Nephron (organoid): ENCODE data around the gene TAOK1.
"Not testable (repeated sequence)": the region's sequence is repeated elsewhere in the genome, so short reads cannot be mapped to it uniquely, and the experiment has no call there.

Experiments
- H3K27ac Mint-ChIP-seq, 3 experiments: 2 replicates each; pipeline ENCODE4 v1.8.0; 2020; ENCODE audit warnings: mixed read lengths in 3 of 3, mild to moderate bottlenecking in 2 of 3, moderate library complexity in 1 of 3
- H3K27me3 Mint-ChIP-seq: 2 replicates; pipeline ENCODE4 v1.8.0; 2021; ENCODE audit warnings: low read depth, mild to moderate bottlenecking, moderate library complexity, mixed read lengths
- H3K36me3 Mint-ChIP-seq: 2 replicates; pipeline ENCODE4 v1.8.0; 2020; ENCODE audit warnings: low read depth, mixed read lengths
- H3K4me1 Mint-ChIP-seq: 2 replicates; pipeline ENCODE4 v1.8.0; 2020; ENCODE audit warnings: mixed read lengths
- H3K4me3 Mint-ChIP-seq, 3 experiments: 2 replicates each; pipeline ENCODE4 v1.8.0; 2020; ENCODE audit warnings: mild to moderate bottlenecking in 3 of 3, mixed read lengths in 3 of 3, moderate library complexity in 2 of 3
- H3K9me3 Mint-ChIP-seq: 2 replicates; pipeline ENCODE4 v1.8.0; 2020; ENCODE audit warnings: mixed read lengths
- CTCF ChIP-seq, 3 experiments: fragments of 200-600 bp; sonication (generic); IDR thresholded peaks; one replicate each; pipeline ENCODE4 v1.5.0; 2021; ENCODE audit warnings: antibody characterized with exemption in 3 of 3; ENCODE audit not compliant: unreplicated experiment in 3 of 3

TAOK1 gene

GRCh38 chr17:29389982-29390850 lies at the start of gene TAOK1:
Gene TAOK1 (plus strand): TSS chr17:29390363. CDS start chr17:29451549, 61,186 bp downstream.
- Mint-ChIP-seq H3K27me3 (peaks cover 3% of the 10 kb centered on the region), H3K4me1 (peaks cover 32% of the 10 kb centered on the region), H3K4me3 (peak within 1 kb of the TSS; percentile 99 to 100 (median 100)), H3K36me3 (peaks cover 3% of the 10 kb centered on the region), H3K9me3 (no peaks in the 10 kb centered on the region), H3K27ac (peak within 1 kb of the TSS; percentile 95 to 98 (median 98))
- TF ChIP-seq CTCF (IDR thresholded peaks at IDR 0.05; ENCODE audit: unreplicated experiment in 3 of 3), result no peak

- Mint-ChIP-seq H3K36me3 (no peaks in the 10 kb centered on the region), H3K27ac (no peak overlapping the region), H3K27me3 (peaks cover 8% of the 10 kb centered on the region), H3K4me3 (no peak overlapping the region), H3K9me3 (no peaks in the 10 kb centered on the region), H3K4me1 (no peaks in the 10 kb centered on the region)
- TF ChIP-seq CTCF (IDR thresholded peaks at IDR 0.05; ENCODE audit: unreplicated experiment in 3 of 3), result no peak
Observed at GRCh38 chr17:29341726-29342125, 48.4 kb upstream of the TAOK1 start.

GRCh38 chr17:29342158-29342765 lies 47.9 kb upstream of the TAOK1 start:
- no peaks in the 10 kb centered on the region for H3K4me1 Mint-ChIP-seq
- H3K4me3 Mint-ChIP-seq, result no peak overlapping the region
- no peaks in the 10 kb centered on the region for H3K9me3 Mint-ChIP-seq
- peaks cover 8% of the 10 kb centered on the region for H3K27me3 Mint-ChIP-seq
- H3K36me3 Mint-ChIP-seq, result no peaks in the 10 kb centered on the region
- TF ChIP-seq CTCF (IDR thresholded peaks at IDR 0.05; ENCODE audit: unreplicated experiment in 3 of 3), result no peak
- no peak overlapping the region for H3K27ac Mint-ChIP-seq

- Mint-ChIP-seq H3K4me3 (no peak overlapping the region), H3K4me1 (peaks cover 2% of the 10 kb centered on the region), H3K36me3 (no peaks in the 10 kb centered on the region), H3K27ac (no peak overlapping the region), H3K27me3 (peaks cover 8% of the 10 kb centered on the region), H3K9me3 (no peaks in the 10 kb centered on the region)
- TF ChIP-seq CTCF (IDR thresholded peaks at IDR 0.05; ENCODE audit: unreplicated experiment in 3 of 3), result no peak
Observed at GRCh38 chr17:29344201-29344856, 45.8 kb upstream of the TAOK1 start.

GRCh38 chr17:29345066-29345465 lies 45.1 kb upstream of the TAOK1 start:
- no peak overlapping the region for H3K27ac Mint-ChIP-seq
- H3K4me1 Mint-ChIP-seq, result peaks cover 4% of the 10 kb centered on the region
- H3K27me3 Mint-ChIP-seq, result peaks cover 8% of the 10 kb centered on the region
- H3K36me3 Mint-ChIP-seq, result no peaks in the 10 kb centered on the region
- no peaks in the 10 kb centered on the region for H3K9me3 Mint-ChIP-seq
- no peak for TF ChIP-seq CTCF (IDR thresholded peaks at IDR 0.05; ENCODE audit: unreplicated experiment in 3 of 3)
- H3K4me3 Mint-ChIP-seq, result no peak overlapping the region

GRCh38 chr17:29345470-29345869 lies 44.7 kb upstream of the TAOK1 start:
- not testable (repeated sequence) for H3K4me1 Mint-ChIP-seq

More at GRCh38 chr17:29345470-29345869, 44.7 kb upstream of the TAOK1 start:
- H3K36me3 Mint-ChIP-seq, H3K27ac Mint-ChIP-seq, H3K27me3 Mint-ChIP-seq, H3K4me3 Mint-ChIP-seq, H3K9me3 Mint-ChIP-seq: not testable (repeated sequence)
